HEK293 (cell line): ENCODE measurements around the gene TET2.

Source experiments
- CTCF ChIA-PET: fragments of 350-600 bp; formaldehyde crosslinking; extraction: SDS; loops from one replicate; lab custom pipeline; 2021; ENCODE audit warnings: antibody characterized with exemption; lab: Yijun Ruan, JAX
- POLR2A ChIA-PET: fragments of 300-600 bp; formaldehyde crosslinking; extraction: SDS; loops from one replicate; lab custom pipeline; 2020; ENCODE audit warnings: antibody characterized with exemption, inconsistent platforms; lab: Yijun Ruan, JAX
- H3K27ac ChIP-seq: fragments of 200-500 bp; sonication (Bioruptor generic); 2 replicates; pipeline ENCODE4 v1.5.1; 2014; ENCODE audit warnings: low read depth, low read length, control low read depth, inconsistent platforms; ENCODE audit errors: extremely low read depth
- H3K36me3 ChIP-seq, 2 experiments: fragments of 200-500 bp in 1 of 2; sonication (Bioruptor generic) in 1 of 2; 1 replicate in 1 of 2; 2 replicates in 1 of 2; pipeline ENCODE4 v1.5.1; 2014 to 2017; ENCODE audit warnings: inconsistent platforms in 2 of 2, low read length in 2 of 2; ENCODE audit not compliant: control insufficient read depth in 2 of 2, insufficient read depth in 1 of 2
- H3K4me1 ChIP-seq: fragments of 200-500 bp; sonication (Bioruptor generic); 2 replicates; pipeline ENCODE4 v1.5.1; 2014; ENCODE audit warnings: mild to moderate bottlenecking, low read length, inconsistent platforms; ENCODE audit not compliant: control insufficient read depth, insufficient read depth
- H3K4me3 ChIP-seq: 2 replicates; pipeline ENCODE4 v1.5.1; 2011; ENCODE audit warnings: low read depth, mild to moderate bottlenecking, control low read depth, low read length, moderate library complexity
- H3K9me3 ChIP-seq: fragments of 200-500 bp; sonication (Bioruptor generic); 2 replicates; pipeline ENCODE4 v1.5.1; 2014; ENCODE audit warnings: low read depth, low read length, inconsistent platforms; ENCODE audit not compliant: control insufficient read depth, insufficient read depth
- GLI4 ChIP-seq: fragments of 450-650 bp; formaldehyde crosslinking; IDR thresholded peaks from 2 replicates; pipeline ENCODE4 v1.5.1; 2016; ENCODE audit warnings: missing biosample characterization, missing genetic modification characterization
- HOXC10 ChIP-seq: sonication (generic); formaldehyde crosslinking; IDR thresholded peaks from 2 replicates; pipeline ENCODE4 v1.8.1; 2023; ENCODE audit warnings: mild to moderate bottlenecking, missing genetic modification reagents
- HOXD13 ChIP-seq: sonication (generic); formaldehyde crosslinking; IDR thresholded peaks from 2 replicates; pipeline ENCODE4 v1.8.0; 2022; ENCODE audit warnings: missing genetic modification reagents, borderline replicate concordance
- OVOL3 ChIP-seq: fragments of 450-650 bp; formaldehyde crosslinking; IDR thresholded peaks from 2 replicates; pipeline ENCODE4 v1.5.1; 2016; ENCODE audit warnings: missing biosample characterization, missing genetic modification characterization
- SP3 ChIP-seq: fragments of 450-650 bp; formaldehyde crosslinking; IDR thresholded peaks from 2 replicates; pipeline ENCODE4 v1.5.1; 2016; ENCODE audit warnings: missing biosample characterization, missing genetic modification characterization
- ZFHX2 ChIP-seq: fragments of 450-650 bp; formaldehyde crosslinking; conservative IDR thresholded peaks from 2 replicates; pipeline ENCODE4 v1.5.1; 2016; ENCODE audit warnings: missing biosample characterization, missing genetic modification characterization
- ZNF18 ChIP-seq: fragments of 450-650 bp; formaldehyde crosslinking; IDR thresholded peaks from 2 replicates; pipeline ENCODE4 v1.5.1; 2016; ENCODE audit warnings: missing biosample characterization, missing genetic modification characterization
- ZNF2 ChIP-seq: fragments of 450-650 bp; formaldehyde crosslinking; IDR thresholded peaks from 2 replicates; pipeline ENCODE4 v1.5.1; 2016; ENCODE audit warnings: missing biosample characterization, missing genetic modification characterization
- ZNF214 ChIP-seq: fragments of 450-650 bp; formaldehyde crosslinking; IDR thresholded peaks from 2 replicates; pipeline ENCODE4 v1.5.1; 2017; ENCODE audit warnings: missing biosample characterization, mild to moderate bottlenecking, missing genetic modification characterization, borderline replicate concordance
- ZNF280C ChIP-seq: fragments of 450-650 bp; formaldehyde crosslinking; IDR thresholded peaks from 2 replicates; pipeline ENCODE4 v1.5.1; 2016; ENCODE audit warnings: missing biosample characterization, missing genetic modification characterization
- ZNF292 ChIP-seq: fragments of 450-650 bp; formaldehyde crosslinking; IDR thresholded peaks from 2 replicates; pipeline ENCODE4 v1.5.1; 2016; ENCODE audit warnings: low read depth, missing biosample characterization, missing genetic modification characterization, borderline replicate concordance
- ZNF514 ChIP-seq: fragments of 450-650 bp; formaldehyde crosslinking; IDR thresholded peaks from 2 replicates; pipeline ENCODE4 v1.5.1; 2016; ENCODE audit warnings: missing biosample characterization, missing genetic modification characterization
- ZNF580 ChIP-seq: fragments of 450-650 bp; formaldehyde crosslinking; IDR thresholded peaks from 2 replicates; pipeline ENCODE4 v1.5.1; 2016; ENCODE audit warnings: missing biosample characterization, missing genetic modification characterization
- ZNF670 ChIP-seq: fragments of 450-650 bp; formaldehyde crosslinking; IDR thresholded peaks from 2 replicates; pipeline ENCODE4 v1.5.1; 2016; ENCODE audit warnings: missing biosample characterization, missing genetic modification characterization, low read depth
- ZNF76 ChIP-seq: fragments of 450-650 bp; formaldehyde crosslinking; IDR thresholded peaks from 2 replicates; pipeline ENCODE4; 2016; ENCODE audit warnings: low read depth, missing biosample characterization, missing genetic modification characterization, borderline replicate concordance
- ZNF777 ChIP-seq: fragments of 450-650 bp; formaldehyde crosslinking; IDR thresholded peaks from 2 replicates; pipeline ENCODE4 v1.5.1; 2017; ENCODE audit warnings: missing biosample characterization, missing genetic modification characterization, borderline replicate concordance
- ZSCAN23 ChIP-seq: fragments of 450-650 bp; formaldehyde crosslinking; IDR thresholded peaks from 2 replicates; pipeline ENCODE4 v1.5.1; 2016; ENCODE audit warnings: missing biosample characterization, missing genetic modification characterization
- TF ChIP-seq, protein P1 (sequence below): fragments of 450-650 bp; formaldehyde crosslinking; IDR thresholded peaks from 2 replicates; pipeline ENCODE4 v1.5.1; 2016; ENCODE audit warnings: missing biosample characterization, missing genetic modification characterization
- TF ChIP-seq, protein P2 (sequence below): fragments of 450-650 bp; formaldehyde crosslinking; IDR thresholded peaks from 2 replicates; pipeline ENCODE4 v1.5.1; 2016; ENCODE audit warnings: missing biosample characterization, missing genetic modification characterization
- TF ChIP-seq, protein P3 (sequence below): fragments of 450-650 bp; formaldehyde crosslinking; optimal IDR thresholded peaks from 2 replicates; pipeline ENCODE3; 2016; ENCODE audit warnings: missing biosample characterization, mild to moderate bottlenecking, missing genetic modification characterization

TET2 gene

GRCh38 chr4:105153749-105154148 is 7.1 kb downstream of the TET2 start:
- no peaks in the 10 kb centered on the region for H3K4me1 ChIP-seq
- H3K36me3 ChIP-seq: no peaks in the 10 kb centered on the region
- H3K27ac ChIP-seq: no peak overlapping the region
- TF ChIP-seq, protein P1, sequence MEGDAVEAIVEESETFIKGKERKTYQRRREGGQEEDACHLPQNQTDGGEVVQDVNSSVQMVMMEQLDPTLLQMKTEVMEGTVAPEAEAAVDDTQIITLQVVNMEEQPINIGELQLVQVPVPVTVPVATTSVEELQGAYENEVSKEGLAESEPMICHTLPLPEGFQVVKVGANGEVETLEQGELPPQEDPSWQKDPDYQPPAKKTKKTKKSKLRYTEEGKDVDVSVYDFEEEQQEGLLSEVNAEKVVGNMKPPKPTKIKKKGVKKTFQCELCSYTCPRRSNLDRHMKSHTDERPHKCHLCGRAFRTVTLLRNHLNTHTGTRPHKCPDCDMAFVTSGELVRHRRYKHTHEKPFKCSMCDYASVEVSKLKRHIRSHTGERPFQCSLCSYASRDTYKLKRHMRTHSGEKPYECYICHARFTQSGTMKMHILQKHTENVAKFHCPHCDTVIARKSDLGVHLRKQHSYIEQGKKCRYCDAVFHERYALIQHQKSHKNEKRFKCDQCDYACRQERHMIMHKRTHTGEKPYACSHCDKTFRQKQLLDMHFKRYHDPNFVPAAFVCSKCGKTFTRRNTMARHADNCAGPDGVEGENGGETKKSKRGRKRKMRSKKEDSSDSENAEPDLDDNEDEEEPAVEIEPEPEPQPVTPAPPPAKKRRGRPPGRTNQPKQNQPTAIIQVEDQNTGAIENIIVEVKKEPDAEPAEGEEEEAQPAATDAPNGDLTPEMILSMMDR (tag by site-specific recombination): no peak
- no peak for TF ChIP-seq HOXD13 (CRISPR knock-in tag)
- H3K4me3 ChIP-seq: no peak overlapping the region
- POLR2A ChIA-PET: no interaction called here
- CTCF ChIA-PET: no interaction called here
- H3K9me3 ChIP-seq: no peaks in the 10 kb centered on the region

- CTCF ChIA-PET: no interaction called here
- TF ChIP-seq ZNF292 (tag by site-specific recombination) (no peak), ZNF280C (tag by site-specific recombination) (no peak), SP3 (tag by site-specific recombination) (no peak), ZNF514 (tag by site-specific recombination) (no peak), ZNF76 (tag by site-specific recombination) (no peak), ZNF580 (tag by site-specific recombination) (no peak), ZNF670 (no peak), ZNF2 (tag by site-specific recombination) (no peak), ZNF777 (tag by site-specific recombination) (no peak), HOXC10 (CRISPR knock-in tag) (no peak)
- TF ChIP-seq, all 188 proteins: peak for 0
- no peaks in the 10 kb centered on the region for H3K4me1 ChIP-seq
- H3K9me3 ChIP-seq: no peaks in the 10 kb centered on the region
- H3K27ac ChIP-seq: no peak overlapping the region
- POLR2A ChIA-PET: no interaction called here
- no peak overlapping the region for H3K4me3 ChIP-seq
- no peaks in the 10 kb centered on the region for H3K36me3 ChIP-seq
Measured at GRCh38 chr4:105154576-105154975, 7.9 kb downstream of the TET2 start.

- Histone ChIP-seq H3K36me3 (no peaks in the 10 kb centered on the region), H3K4me1 (no peaks in the 10 kb centered on the region), H3K4me3 (no peak overlapping the region), H3K27ac (no peak overlapping the region), H3K9me3 (no peaks in the 10 kb centered on the region)
- POLR2A ChIA-PET: no interaction called here
- TF ChIP-seq GLI4 (no peak), OVOL3 (tag by site-specific recombination) (no peak), ZSCAN23 (tag by site-specific recombination) (no peak), ZNF18 (tag by site-specific recombination) (no peak), ZFHX2 (tag by site-specific recombination) (no peak), ZNF214 (no peak)
- TF ChIP-seq, protein P2, sequence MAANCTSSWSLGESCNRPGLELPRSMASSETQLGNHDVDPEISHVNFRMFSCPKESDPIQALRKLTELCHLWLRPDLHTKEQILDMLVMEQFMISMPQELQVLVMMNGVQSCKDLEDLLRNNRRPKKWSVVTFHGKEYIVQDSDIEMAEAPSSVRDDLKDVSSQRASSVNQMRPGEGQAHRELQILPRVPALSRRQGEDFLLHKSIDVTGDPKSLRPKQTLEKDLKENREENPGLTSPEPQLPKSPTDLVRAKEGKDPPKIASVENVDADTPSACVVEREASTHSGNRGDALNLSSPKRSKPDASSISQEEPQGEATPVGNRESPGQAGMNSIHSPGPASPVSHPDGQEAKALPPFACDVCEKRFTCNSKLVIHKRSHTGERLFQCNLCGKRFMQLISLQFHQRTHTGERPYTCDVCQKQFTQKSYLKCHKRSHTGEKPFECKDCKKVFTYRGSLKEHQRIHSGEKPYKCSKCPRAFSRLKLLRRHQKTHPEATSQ: no peak
- TF ChIP-seq, protein P3, sequence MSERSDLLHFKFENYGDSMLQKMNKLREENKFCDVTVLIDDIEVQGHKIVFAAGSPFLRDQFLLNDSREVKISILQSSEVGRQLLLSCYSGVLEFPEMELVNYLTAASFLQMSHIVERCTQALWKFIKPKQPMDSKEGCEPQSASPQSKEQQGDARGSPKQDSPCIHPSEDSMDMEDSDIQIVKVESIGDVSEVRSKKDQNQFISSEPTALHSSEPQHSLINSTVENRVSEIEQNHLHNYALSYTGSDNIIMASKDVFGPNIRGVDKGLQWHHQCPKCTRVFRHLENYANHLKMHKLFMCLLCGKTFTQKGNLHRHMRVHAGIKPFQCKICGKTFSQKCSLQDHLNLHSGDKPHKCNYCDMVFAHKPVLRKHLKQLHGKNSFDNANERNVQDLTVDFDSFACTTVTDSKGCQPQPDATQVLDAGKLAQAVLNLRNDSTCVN (tag by site-specific recombination): no peak
- CTCF ChIA-PET: interaction anchor here (0.7 kb wide), 1 partner anchor 15 kb away, joined by 3 read pairs; no protein-coding TSS in a partner anchor
Measured at GRCh38 chr4:105155426-105155825, 8.8 kb downstream of the TET2 start.
